Right cardiac atrium (tissue), 5 donors: ENCODE measurements around the gene TRIM6. TPM values are rescaled to one million over a fixed set of nuclear protein-coding genes. Genes with fewer than 3 reads are reported as not detected.

Source experiments
- ATAC-seq, 2 donors: fragments of 200-7000 bp; cut with Tn5 transposase; one replicate each; pipeline versions ENCODE4 v1.8.0 to v1.9.1; 2020; ENCODE audit warnings: moderate library complexity in 2 of 2, mild to moderate bottlenecking in 1 of 2
- DNase-seq, 3 donors: peaks; one replicate each; pipeline ENCODE4 v3.0.0-alpha.2; 2020
- H3K27ac ChIP-seq: one replicate; pipeline ENCODE4 v1.5.1; 2013; ENCODE audit warnings: mild to moderate bottlenecking, low read length, control low read depth, moderate library complexity
- H3K27me3 ChIP-seq: one replicate; pipeline ENCODE4 v1.6.1; 2013; ENCODE audit not compliant: control insufficient read depth, insufficient read depth
- H3K4me1 ChIP-seq: one replicate; pipeline ENCODE4 v1.6.1; 2013; ENCODE audit warnings: low read length; ENCODE audit not compliant: control insufficient read depth, insufficient read depth
- H3K4me3 ChIP-seq: one replicate; pipeline ENCODE4 v1.5.1; 2013; ENCODE audit warnings: low read length, control low read depth
- H3K9me3 ChIP-seq: one replicate; pipeline ENCODE4 v1.6.1; 2013; ENCODE audit warnings: low read length; ENCODE audit not compliant: control insufficient read depth
- WGBS: extraction: QIAGEN DNeasy Blood & Tissue Kit; methylation state at CpG from one replicate; pipeline ENCODE4 v1.1.7; 2013; 5-methylcytosine and 5-hydroxymethylcytosine counted together
- intact Hi-C, 4 donors: fragments of 100-400 bp; cut with DNase I; formaldehyde crosslinking; loops; one replicate each; pipeline versions ENCODE4 v1.11.0 to v1.14.0; 2022 to 2023
- polyA plus RNA-seq: library from polyadenylated mRNA; stranded (reverse); fragments of 200-250 nt; gene quantifications from one replicate; pipeline ENCODE4 v1.2.3, GENCODE V29; 2013
- total RNA-seq, 4 donors: library from RNA; stranded (reverse); fragmentation: NEBNext Ultra II Directional; extraction: Animal tissue kit (Norgen Biotek cat#: 25700); gene quantifications; one replicate each; pipeline ENCODE4 v1.2.1, GENCODE V29; 2021
- donor health status: healthy with polysubstance abuse.
- donor health status: DM: no; HTN: yes; CAD: no.
- donor health status: DM: no; HTN: no; CAD: no.
- donor health status: DM: no; HTN: yes; CAD: no; lungs with severe emphysema.
- donor health status: DM: yes; HTN: yes; CAD: no.

The TRIM6 gene
- total and polyA plus RNA-seq, 5 donors: 0.81 to 2.4 (median 1.9) TPM

DNA sequence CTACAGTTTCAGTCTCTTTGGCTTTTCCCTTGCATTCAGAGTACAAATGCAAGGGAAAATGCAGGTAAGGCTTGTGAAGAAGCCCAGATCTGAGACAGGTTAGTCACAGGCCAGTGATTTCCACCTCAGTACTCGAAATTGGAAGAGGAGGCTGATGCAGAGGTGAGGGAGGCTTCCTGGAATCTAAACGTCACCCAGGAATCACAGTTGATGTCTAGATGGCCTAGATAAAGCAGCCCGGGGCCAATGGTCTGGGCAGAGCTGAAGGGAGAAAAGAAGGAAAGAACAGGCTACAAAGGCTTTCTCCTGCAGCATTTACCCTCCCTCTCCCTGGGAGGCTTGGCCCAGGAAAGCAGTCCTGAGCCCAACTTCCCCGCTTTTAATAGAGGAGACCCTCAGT lies 8.5 kb downstream of the TRIM6 start:
- no peaks in the 10 kb centered on the region for H3K9me3 ChIP-seq
- intact Hi-C loops: loop anchor here in 1 of 4 donors (10.0 kb wide), 1 partner anchor 200 kb away; the partner anchor contains the start of gene OR52N2
- ATAC-seq: no peak

DNA sequence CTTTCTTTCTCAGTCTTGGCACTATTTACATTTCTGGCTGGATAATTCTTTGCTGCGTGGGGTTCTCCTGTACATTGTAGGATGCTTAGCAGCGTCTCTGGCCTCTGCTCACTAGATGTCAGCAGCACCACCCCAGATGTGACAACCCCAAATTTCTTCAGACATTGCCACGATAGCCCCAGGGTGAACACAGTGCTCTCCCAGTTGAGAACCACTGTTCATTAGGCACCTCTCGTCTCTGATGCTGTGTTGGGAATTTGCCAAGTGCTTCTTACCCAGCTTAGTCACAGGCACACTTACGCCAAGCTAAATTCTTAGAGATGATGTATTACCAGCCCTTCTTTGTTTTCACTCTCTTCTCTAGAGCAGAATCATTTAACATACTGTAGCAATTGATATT lies 9.4 kb downstream of the TRIM6 start:
- no peak overlapping the region for H3K27ac ChIP-seq
- DNase-seq: no peak
- no peak for ATAC-seq
- no peak overlapping the region for H3K4me3 ChIP-seq
- H3K9me3 ChIP-seq: no peaks in the 10 kb centered on the region
- no peaks in the 10 kb centered on the region for H3K4me1 ChIP-seq
- no peaks in the 10 kb centered on the region for H3K27me3 ChIP-seq
- intact Hi-C loops: loop anchor here in 1 of 4 donors (10.0 kb wide), 1 partner anchor 199 kb away; the partner anchor contains the start of gene OR52N2
- 78% methylated on average over 5 of the region's 5 CpGs for WGBS

More for the DNA sequence above, 8.5 kb downstream of the TRIM6 start:
- H3K27me3 ChIP-seq: no peaks in the 10 kb centered on the region
- no peak overlapping the region for H3K27ac ChIP-seq
- H3K4me1 ChIP-seq: no peaks in the 10 kb centered on the region
- no peak overlapping the region for H3K4me3 ChIP-seq
- DNase-seq: no peak
- WGBS: 79% methylated on average over 4 of the region's 4 CpGs

DNA sequence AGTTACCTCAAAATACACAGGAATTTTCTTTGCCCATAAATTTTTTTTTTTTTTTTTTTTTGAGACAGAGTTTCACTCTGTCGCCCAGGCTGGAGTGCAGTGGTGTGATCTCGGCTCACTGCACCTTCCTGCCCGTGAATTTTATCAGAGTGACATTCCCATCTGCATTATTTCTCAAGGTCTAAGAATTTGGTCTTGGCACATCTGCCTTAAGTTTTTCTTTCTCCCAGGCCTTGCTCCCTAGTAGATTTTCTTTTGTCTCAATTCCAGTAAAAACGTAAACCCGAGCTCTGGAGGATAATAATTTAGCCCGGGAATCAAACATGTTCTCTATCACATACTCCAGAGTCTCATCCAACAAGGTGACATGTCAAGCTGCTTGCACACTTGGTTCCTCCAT lies 12.4 kb downstream of the TRIM6 start:
- Histone ChIP-seq H3K4me1 (no peaks in the 10 kb centered on the region), H3K4me3 (no peak overlapping the region), H3K27me3 (no peaks in the 10 kb centered on the region), H3K9me3 (no peaks in the 10 kb centered on the region), H3K27ac (no peak overlapping the region)
- no peak for DNase-seq
- 60% methylated on average over 6 of the region's 6 CpGs for WGBS
- intact Hi-C loops: loop anchor here in 1 of 4 donors (10.0 kb wide), 1 partner anchor 196 kb away; the partner anchor contains the start of gene OR52N2
- ATAC-seq: no peak

- WGBS: 72% methylated on average over 5 of the region's 5 CpGs
- Histone ChIP-seq H3K4me3 (no peak overlapping the region), H3K27ac (no peak overlapping the region), H3K9me3 (no peaks in the 10 kb centered on the region), H3K4me1 (no peaks in the 10 kb centered on the region), H3K27me3 (no peaks in the 10 kb centered on the region)
- ATAC-seq (no peak), DNase-seq (no peak)
- intact Hi-C loops: no loop called here
These were observed 14.0 kb downstream of the TRIM6 start for GRCh38 chr11:5610446-5610845.

GRCh38 chr11:5611627-5612026 lies 15.2 kb downstream of the TRIM6 start:
- intact Hi-C loops: no loop called here
- Histone ChIP-seq H3K4me1 (no peaks in the 10 kb centered on the region), H3K27me3 (no peaks in the 10 kb centered on the region), H3K27ac (no peak overlapping the region), H3K4me3 (no peak overlapping the region), H3K9me3 (no peaks in the 10 kb centered on the region)
- ATAC-seq (no peak), DNase-seq (no peak)
- WGBS: 94% methylated on average over 11 of the region's 11 CpGs

DNA sequence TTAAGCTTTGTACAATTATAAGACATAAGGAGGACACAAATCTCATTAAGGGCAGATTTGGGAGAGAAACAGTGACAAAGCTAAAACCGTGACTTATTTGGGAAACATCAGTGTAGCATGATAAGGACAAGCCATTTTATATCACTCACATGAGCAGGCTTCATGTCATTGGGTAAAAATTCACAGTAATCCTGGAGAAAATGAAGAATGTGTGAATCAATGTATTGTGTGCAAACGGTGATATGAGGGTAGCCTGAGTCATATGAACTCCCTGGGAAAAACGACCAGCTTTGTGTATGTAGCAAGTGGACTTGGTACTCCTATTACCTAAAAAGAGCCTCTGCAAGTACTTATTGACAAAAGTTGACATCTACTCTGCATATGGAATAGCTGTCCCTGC lies 22.4 kb downstream of the TRIM6 start:
- Histone ChIP-seq H3K27me3 (no peaks in the 10 kb centered on the region), H3K4me3 (no peak overlapping the region), H3K27ac (no peak overlapping the region), H3K4me1 (peaks cover 8% of the 10 kb centered on the region), H3K9me3 (no peaks in the 10 kb centered on the region)
- DNase-seq: no peak
- intact Hi-C loops: no loop called here
- 74% methylated on average over 3 of the region's 3 CpGs for WGBS
- no peak for ATAC-seq

DNA sequence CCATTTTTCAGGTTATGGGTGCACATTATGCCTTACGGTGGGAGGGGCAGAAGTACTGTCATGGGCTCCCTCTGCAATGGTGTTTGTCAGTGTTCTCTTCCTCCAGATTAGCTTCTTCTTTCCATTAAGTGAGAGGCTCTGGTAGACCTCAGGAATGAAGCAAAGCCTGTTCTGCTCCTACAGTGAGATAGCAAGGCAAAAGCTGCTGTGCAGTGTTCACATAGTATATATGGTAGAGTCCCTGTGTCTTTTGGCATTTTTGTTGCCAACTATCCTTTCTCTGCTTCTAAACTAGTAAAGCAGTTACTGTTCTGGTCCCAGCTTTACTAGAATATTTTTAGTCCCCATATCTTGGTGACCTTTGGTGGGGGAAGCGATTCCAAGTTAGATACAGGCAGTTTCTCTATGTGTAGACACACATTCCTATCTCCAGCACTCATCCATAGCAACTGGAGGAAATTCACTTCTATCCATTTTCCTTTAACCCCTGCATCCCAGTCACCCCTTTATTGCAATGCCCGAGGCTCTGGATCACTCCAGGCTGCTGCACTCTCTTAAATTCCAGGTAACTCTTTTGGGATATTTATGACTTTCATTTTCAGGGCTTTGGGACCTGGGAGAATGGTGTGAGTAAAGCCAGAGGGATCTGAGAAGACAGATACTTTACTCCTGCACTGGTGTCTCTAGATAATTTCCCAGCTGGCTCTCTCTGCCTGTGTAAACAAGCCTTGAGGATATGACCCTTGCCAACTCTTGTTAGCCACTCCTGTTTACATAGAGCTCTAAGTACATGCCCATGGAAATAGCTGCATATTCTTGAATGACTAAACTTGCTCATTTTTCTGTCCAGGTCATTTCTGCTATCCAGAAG lies 24.4 kb downstream of the TRIM6 start:
- intact Hi-C loops: no loop called here
- Histone ChIP-seq H3K4me3 (no peak overlapping the region), H3K27me3 (no peaks in the 10 kb centered on the region), H3K9me3 (no peaks in the 10 kb centered on the region), H3K27ac (no peak overlapping the region), H3K4me1 (peaks cover 8% of the 10 kb centered on the region)
- 39% methylated on average over 3 of the region's 3 CpGs for WGBS
- ATAC-seq (peak; percentile 77 to 87), DNase-seq (no peak)

DNA sequence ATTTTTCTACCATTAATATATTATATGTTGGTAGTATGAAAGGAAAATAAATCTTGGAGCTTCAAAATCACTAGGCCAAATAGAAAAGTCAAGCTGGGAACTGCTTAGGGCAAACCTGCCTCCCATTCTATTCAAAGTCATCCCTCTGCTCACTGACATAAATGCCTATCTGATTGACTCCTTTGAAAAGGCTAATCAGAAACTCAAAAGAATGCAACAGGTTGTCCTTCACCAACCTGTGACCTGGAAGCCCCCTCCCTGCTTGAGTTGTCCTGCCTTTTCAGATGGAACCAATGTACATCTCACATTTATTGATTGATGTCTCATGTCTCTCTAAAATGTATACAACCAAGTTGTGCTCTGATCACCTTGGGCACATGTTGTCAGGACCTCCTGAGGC lies 25.1 kb downstream of the TRIM6 start:
- no peak for ATAC-seq
- peaks cover 8% of the 10 kb centered on the region for H3K4me1 ChIP-seq
- no peaks in the 10 kb centered on the region for H3K9me3 ChIP-seq
- no peak overlapping the region for H3K4me3 ChIP-seq
- no peak for DNase-seq
- peak overlapping the region; percentile 13 for H3K27ac ChIP-seq
- no peaks in the 10 kb centered on the region for H3K27me3 ChIP-seq
- intact Hi-C loops: no loop called here

DNA sequence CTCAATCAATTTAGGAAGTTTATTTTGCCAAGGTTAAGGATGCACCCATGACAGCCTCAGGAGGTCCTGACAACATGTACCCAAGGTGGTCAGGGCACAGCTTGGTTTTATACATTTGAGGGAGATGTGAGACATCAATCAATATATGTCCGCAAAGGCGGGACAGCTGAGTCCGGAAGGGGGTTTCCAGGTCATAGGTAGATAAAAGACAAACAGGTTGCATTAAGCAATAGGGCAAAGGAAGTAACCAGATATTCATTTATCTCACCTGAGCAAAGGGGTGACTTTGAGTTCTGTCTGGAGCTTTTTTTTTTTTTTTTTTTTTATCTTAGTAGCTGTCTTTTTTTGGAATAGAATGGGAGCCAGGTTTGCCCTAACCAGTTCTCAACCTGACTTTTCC lies 26.4 kb downstream of the TRIM6 start:
- H3K27me3 ChIP-seq: no peaks in the 10 kb centered on the region
- peaks cover 8% of the 10 kb centered on the region for H3K4me1 ChIP-seq
- 98% methylated on average over 3 of the region's 3 CpGs for WGBS
- ATAC-seq: no peak
- intact Hi-C loops: no loop called here
- H3K27ac ChIP-seq: no peak overlapping the region
- no peak for DNase-seq
- H3K9me3 ChIP-seq: no peaks in the 10 kb centered on the region
- no peak overlapping the region for H3K4me3 ChIP-seq

DNA sequence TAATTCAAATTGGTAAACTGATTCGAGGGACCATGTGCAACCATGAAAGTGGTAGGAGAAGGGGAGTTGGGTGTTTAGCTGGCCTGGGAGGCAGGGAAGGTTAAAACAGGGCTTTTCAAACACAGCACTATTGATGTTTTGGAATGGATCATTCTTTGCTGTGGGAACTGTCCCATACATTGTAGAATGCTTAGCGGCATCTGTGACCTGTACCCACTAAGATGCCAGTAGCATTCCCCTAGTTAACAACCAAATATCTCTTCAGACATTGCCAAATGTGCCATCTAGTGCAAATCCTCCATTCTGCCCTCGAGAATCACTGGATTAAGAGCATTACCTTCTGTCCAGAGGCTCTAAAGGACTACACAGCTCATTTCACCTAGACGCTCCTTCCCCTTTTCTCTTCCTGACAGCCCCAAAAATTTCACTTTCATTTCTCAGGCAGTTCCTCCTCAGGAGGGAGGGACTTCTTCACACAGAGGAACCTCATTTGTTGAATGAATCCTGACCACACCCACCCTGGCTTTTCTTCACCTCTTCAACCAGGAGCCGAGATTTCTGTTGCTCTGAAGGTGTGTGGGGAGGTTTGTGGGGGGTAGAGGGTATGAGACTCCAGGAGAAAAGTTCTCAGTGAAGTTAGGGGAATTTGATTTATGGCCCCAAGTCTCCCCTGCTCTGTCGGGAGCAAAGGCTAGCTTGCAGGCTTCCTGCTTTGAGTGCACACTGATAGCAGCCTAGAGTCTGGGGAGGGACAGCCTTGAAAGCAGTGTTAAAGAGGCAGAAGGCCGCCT lies 28.2 kb downstream of the TRIM6 start, which contains the start of gene TRIM34:
TSS of gene TRIM34 (plus strand) at position 513 of the 791 bp plus-strand sequence. CDS start 7,331 bp downstream, outside the sequence.
- H3K4me3 ChIP-seq: peak within 1 kb of the TSS; percentile 94
- peak within 1 kb of the TSS; percentile 50 for H3K27ac ChIP-seq
- 24% methylated on average over 7 of the region's 7 CpGs for WGBS
- peaks cover 10% of the 10 kb centered on the region for H3K4me1 ChIP-seq
- DNase-seq: peak in 2 of 3 donors; percentile 33 to 57
- no peaks in the 10 kb centered on the region for H3K9me3 ChIP-seq
- ATAC-seq: peak; percentile 95
- intact Hi-C loops: no loop called here
- H3K27me3 ChIP-seq: no peaks in the 10 kb centered on the region

DNA sequence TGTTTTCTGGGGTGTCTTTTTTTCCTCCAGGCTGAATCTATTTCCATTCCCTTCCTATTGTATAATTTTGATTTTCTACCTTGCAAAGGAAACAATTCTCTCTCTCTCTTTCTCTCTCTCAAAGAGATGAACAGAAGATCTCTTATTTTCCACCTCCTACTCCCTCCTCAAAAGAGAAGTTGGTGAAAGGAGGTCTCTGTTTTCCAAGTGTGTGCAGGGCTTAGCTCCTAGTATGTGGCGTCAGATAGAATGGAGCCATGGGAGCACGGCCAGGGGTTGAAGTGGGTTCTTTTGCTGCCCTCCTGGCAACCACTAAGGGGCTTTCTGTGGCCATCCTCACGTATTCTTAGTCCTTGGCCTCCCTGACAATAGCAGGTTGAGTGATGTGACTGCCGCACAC lies 28.8 kb downstream of the TRIM6 start:
- no peak for ATAC-seq

More for the DNA sequence above, 28.8 kb downstream of the TRIM6 start:
- peaks cover 10% of the 10 kb centered on the region for H3K4me1 ChIP-seq
- no peak overlapping the region for H3K27ac ChIP-seq
- intact Hi-C loops: no loop called here
- DNase-seq: no peak
- H3K9me3 ChIP-seq: no peaks in the 10 kb centered on the region
- WGBS: 12% methylated on average over 4 of the region's 4 CpGs
- no peaks in the 10 kb centered on the region for H3K27me3 ChIP-seq
- peak overlapping the region; percentile 94 for H3K4me3 ChIP-seq
